ENCODE data around the gene ZNF813. TPM values are rescaled to one million over a fixed set of nuclear protein-coding genes. Genes with fewer than 3 reads are reported as not detected.

The ZNF813 gene
- total and polyA plus RNA-seq, 11 donors = 0.42 to 2.5 (median 1.1) TPM

GRCh38 chr19:53461866-53462265, 5.7 kb upstream of the ZNF813 start:
- ATAC-seq = no peak
- no peak for DNase-seq
- intact Hi-C loops (cut with DNase I) = no loop called here
- H3K4me3 ChIP-seq = no peak overlapping the region
- H3K27me3 ChIP-seq = peaks cover 0 to 20% (median 0%) of the 10 kb centered on the region in 9 donors
- H3K4me1 ChIP-seq = peaks cover 0 to 5% (median 3%) of the 10 kb centered on the region in 12 donors
- H3K9me3 ChIP-seq = peaks cover 0 to 46% (median 18%) of the 10 kb centered on the region in 12 donors
- no peak overlapping the region for H3K27ac ChIP-seq
- no peak for TF ChIP-seq POLR2A (IDR thresholded peaks at IDR 0.05)
- TF ChIP-seq, protein P1, sequence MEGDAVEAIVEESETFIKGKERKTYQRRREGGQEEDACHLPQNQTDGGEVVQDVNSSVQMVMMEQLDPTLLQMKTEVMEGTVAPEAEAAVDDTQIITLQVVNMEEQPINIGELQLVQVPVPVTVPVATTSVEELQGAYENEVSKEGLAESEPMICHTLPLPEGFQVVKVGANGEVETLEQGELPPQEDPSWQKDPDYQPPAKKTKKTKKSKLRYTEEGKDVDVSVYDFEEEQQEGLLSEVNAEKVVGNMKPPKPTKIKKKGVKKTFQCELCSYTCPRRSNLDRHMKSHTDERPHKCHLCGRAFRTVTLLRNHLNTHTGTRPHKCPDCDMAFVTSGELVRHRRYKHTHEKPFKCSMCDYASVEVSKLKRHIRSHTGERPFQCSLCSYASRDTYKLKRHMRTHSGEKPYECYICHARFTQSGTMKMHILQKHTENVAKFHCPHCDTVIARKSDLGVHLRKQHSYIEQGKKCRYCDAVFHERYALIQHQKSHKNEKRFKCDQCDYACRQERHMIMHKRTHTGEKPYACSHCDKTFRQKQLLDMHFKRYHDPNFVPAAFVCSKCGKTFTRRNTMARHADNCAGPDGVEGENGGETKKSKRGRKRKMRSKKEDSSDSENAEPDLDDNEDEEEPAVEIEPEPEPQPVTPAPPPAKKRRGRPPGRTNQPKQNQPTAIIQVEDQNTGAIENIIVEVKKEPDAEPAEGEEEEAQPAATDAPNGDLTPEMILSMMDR (IDR thresholded peaks at IDR 0.05) = no peak
- WGBS, 4 donors = 91 to 97% (median 95%) methylated on average over 6 of the region's 6 CpGs
- H3K36me3 ChIP-seq = peaks cover 0 to 6% (median 0%) of the 10 kb centered on the region in 9 donors

DNA sequence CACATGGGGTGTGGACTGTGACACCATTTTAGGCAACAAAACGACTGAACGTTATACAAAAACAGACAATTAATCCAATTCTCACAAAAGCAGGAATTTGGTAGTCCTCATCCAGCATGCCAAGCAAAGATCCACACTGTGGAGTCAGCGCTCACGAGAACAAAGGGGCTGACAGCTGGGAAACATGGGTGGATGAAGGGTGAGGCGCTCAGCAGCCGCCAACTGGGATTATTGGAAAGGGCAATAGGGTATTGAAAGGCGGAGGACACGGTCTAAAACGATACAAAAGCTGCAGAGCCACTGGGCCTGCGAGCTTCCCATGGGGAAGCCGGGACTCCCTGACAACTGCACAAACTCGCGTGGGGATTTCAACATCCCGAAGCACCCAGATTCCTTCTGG, 4.7 kb upstream of the ZNF813 start:
- H3K36me3 ChIP-seq = no peaks in the 10 kb centered on the region
- peak overlapping the region in 3 of 12 donors; percentile 19 to 27 (median 27) for H3K4me3 ChIP-seq
- intact Hi-C loops (cut with DNase I) = no loop called here
- no peak overlapping the region for H3K27ac ChIP-seq
- TF ChIP-seq, protein P1 (IDR thresholded peaks at IDR 0.05) = no peak
- TF ChIP-seq POLR2A (IDR thresholded peaks at IDR 0.05) = no peak
- H3K4me1 ChIP-seq = peaks cover 0 to 8% (median 6%) of the 10 kb centered on the region in 12 donors
- WGBS, 4 donors = 44 to 56% (median 52%) methylated on average over 14 of the region's 14 CpGs
- peaks cover 0 to 20% (median 0%) of the 10 kb centered on the region in 9 donors for H3K27me3 ChIP-seq
- DNase-seq = no peak
- peaks cover 0 to 36% (median 9%) of the 10 kb centered on the region in 12 donors for H3K9me3 ChIP-seq
- ATAC-seq = no peak

DNA sequence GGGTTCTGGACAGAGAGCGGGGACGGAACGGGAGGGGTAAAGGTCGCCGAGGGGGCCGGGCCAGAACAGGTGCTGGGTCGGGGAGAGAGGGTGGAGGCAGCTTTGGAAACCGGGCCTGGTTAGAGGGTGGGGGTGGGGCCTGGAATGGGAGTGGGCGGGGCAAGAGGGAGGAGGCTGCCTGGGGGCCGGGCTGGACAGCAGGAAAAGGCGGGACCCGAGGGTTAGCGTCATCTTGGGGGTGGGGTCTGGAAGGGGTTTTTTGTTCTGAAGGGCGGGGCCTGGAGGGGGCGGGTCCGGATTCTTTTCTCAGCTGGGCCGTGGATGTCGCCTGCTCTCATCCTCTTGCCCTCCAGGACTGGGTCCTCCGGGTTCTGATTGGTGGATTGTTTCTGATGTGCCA, 4.3 kb upstream of the ZNF813 start:
- peak in 3 of 4 donors; percentile 41 to 47 (median 43) for ATAC-seq

More for the DNA sequence above, 4.3 kb upstream of the ZNF813 start:
- Histone ChIP-seq H3K36me3 (no peaks in the 10 kb centered on the region), H3K27me3 (peaks cover 0 to 20% (median 0%) of the 10 kb centered on the region in 9 donors), H3K9me3 (peaks cover 0 to 32% (median 6%) of the 10 kb centered on the region in 12 donors), H3K27ac (no peak overlapping the region), H3K4me3 (peak overlapping the region in 3 of 12 donors; percentile 19 to 27 (median 27)), H3K4me1 (peaks cover 0 to 12% (median 7%) of the 10 kb centered on the region in 12 donors)
- TF ChIP-seq, protein P1 (IDR thresholded peaks at IDR 0.05) = no peak
- TF ChIP-seq POLR2A (IDR thresholded peaks at IDR 0.05) = no peak
- WGBS, 4 donors = 13 to 26% (median 17%) methylated on average over 6 to 19 of the region's 19 CpGs
- intact Hi-C loops (cut with DNase I) = no loop called here
- peak; percentile 57 to 79 (median 63) for DNase-seq
